Fibroblast of villous mesenchyme (primary cell): Measurements from ENCODE around the gene COL11A1. TPM values are rescaled to one million over a fixed set of nuclear protein-coding genes. Genes with fewer than 3 reads are reported as not detected.

ENCODE experiments used
- DNase-seq: peaks from one replicate; pipeline ENCODE4 v3.0.0-alpha.2; 2010; ENCODE audit warnings: low read depth
- H3K4me3 ChIP-seq: 2 replicates; pipeline ENCODE4 v1.5.1; 2011; ENCODE audit warnings: low read depth, mild to moderate bottlenecking, low read length
- total RNA-seq: library from RNA; depleted of rRNA; stranded (reverse); fragments of >200 nt; gene quantifications from 2 replicates; pipeline ENCODE4 v1.2.3, GENCODE V29; 2012
- TF ChIP-seq, protein P1 (sequence below): IDR thresholded peaks from 2 replicates; pipeline ENCODE4 v1.5.1; 2012; ENCODE audit warnings: low read depth, mild to moderate bottlenecking, low read length; ENCODE audit not compliant: insufficient read depth

Gene COL11A1
- total RNA-seq, 1 donor, result 18.6 TPM

GRCh38 chr1:102970496-102971078, 137.7 kb downstream of the COL11A1 start:
- DNase-seq, result peak; percentile 80

DNA sequence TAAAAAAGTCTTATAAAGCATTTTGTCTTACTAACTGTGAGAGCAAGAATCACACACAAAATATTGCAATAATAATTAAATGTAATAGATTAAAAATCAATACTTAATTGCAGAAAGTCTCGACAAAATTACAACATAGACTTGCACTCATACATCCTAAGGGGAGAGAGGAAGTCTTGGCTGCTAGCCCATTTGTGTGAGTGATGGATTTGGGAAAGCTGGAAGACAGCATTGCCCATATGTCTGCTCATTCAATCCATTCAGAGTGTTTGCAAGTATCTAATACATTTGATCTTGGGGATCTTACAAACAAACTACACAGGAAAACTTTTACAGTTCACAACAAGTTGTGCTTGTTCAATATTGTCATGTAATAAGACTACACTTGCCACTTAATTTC, 140.5 kb downstream of the COL11A1 start:
- no peak for DNase-seq
- TF ChIP-seq, protein P1, sequence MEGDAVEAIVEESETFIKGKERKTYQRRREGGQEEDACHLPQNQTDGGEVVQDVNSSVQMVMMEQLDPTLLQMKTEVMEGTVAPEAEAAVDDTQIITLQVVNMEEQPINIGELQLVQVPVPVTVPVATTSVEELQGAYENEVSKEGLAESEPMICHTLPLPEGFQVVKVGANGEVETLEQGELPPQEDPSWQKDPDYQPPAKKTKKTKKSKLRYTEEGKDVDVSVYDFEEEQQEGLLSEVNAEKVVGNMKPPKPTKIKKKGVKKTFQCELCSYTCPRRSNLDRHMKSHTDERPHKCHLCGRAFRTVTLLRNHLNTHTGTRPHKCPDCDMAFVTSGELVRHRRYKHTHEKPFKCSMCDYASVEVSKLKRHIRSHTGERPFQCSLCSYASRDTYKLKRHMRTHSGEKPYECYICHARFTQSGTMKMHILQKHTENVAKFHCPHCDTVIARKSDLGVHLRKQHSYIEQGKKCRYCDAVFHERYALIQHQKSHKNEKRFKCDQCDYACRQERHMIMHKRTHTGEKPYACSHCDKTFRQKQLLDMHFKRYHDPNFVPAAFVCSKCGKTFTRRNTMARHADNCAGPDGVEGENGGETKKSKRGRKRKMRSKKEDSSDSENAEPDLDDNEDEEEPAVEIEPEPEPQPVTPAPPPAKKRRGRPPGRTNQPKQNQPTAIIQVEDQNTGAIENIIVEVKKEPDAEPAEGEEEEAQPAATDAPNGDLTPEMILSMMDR, result no peak
- no peak overlapping the region for H3K4me3 ChIP-seq

More at GRCh38 chr1:102970496-102971078, 137.7 kb downstream of the COL11A1 start:
- H3K4me3 ChIP-seq, result no peak overlapping the region
- TF ChIP-seq, protein P1, result peak; percentile 72

DNA sequence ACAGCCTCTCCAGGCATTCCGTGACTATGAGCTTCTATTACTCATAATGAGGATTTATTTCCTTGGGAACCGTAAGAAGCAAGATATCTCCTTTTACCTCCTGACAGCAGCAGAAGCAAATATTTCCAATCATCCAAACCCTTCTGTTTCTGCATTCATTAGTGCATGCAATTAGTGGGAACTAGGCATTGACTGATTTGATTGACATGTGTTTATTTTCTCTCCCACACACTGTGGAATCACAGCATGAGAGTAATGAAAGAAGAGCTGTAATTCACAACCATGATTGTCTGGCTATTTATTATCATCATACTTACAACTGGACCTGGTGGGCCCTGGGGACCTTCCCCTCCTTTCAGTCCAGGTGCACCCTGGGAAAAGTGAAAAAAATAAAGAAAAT, 146.8 kb downstream of the COL11A1 start:
- H3K4me3 ChIP-seq, result no peak overlapping the region
- TF ChIP-seq, protein P1, result no peak
- no peak for DNase-seq

DNA sequence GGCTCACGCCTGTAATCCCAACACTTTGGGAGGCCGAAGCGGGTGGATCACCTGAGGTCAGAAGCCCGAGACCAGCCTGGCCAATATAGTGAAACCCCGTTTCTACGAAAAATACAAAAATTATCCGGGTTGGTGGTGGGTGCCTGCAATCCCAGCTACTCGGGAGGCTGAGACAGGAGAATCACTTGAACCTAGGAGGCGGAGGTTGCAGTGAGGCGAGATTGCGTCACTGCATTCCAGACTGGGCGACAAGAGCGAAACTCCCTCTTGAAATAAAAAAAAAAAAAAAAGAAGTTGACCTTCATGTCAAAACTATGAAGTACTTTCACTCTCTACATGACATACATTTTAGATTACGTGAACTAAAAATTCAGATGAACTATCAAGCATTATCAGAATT, 153.7 kb downstream of the COL11A1 start:
- no peak for DNase-seq
- H3K4me3 ChIP-seq, result no peak overlapping the region
- TF ChIP-seq, protein P1, result no peak

DNA sequence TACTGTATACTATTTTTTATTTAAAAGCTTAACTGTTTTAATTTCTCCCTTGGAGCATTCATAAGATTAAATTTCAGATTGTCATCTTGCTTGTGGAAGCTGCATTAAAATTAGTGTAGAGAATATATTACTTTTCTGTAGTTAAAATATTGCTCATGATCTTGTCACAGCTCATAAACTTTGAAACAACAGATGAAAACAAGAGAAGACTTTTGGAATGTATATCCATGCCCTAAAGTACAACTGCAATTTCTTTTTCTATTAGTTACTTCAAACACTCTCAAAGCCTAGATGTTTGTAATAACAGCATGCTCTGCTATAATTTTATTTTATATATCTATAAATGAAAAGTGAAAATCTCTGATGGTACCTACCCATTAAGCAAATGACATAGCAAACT, 155.9 kb downstream of the COL11A1 start:
- TF ChIP-seq, protein P1, result no peak
- DNase-seq, result no peak
- H3K4me3 ChIP-seq, result no peak overlapping the region

- TF ChIP-seq, protein P1, result no peak
- DNase-seq, result no peak
- H3K4me3 ChIP-seq, result no peak overlapping the region
Observed at GRCh38 chr1:102942324-102942723, 166.0 kb downstream of the COL11A1 start.

- TF ChIP-seq, protein P1, result no peak
- no peak overlapping the region for H3K4me3 ChIP-seq
- no peak for DNase-seq
Observed at GRCh38 chr1:102941366-102941947, 166.9 kb downstream of the COL11A1 start.
